GM23338 (cell line): ENCODE data around the gene YPEL4. TPM values are rescaled to one million over a fixed set of nuclear protein-coding genes. Genes with fewer than 3 reads are reported as not detected.

ENCODE experiments used
- ATAC-seq: fragments of 200-7000 bp; cut with Tn5 transposase; 3 replicates; pipeline ENCODE4 v1.9.1; 2020
- DNase-seq: peaks from one replicate; pipeline ENCODE4 v3.0.0-alpha.2; 2015; ENCODE audit warnings: low spot score
- H2AFZ ChIP-seq: fragments of 200-600 bp; sonication (generic); 2 replicates; pipeline ENCODE4 v1.8.0; 2016; ENCODE audit warnings: antibody characterized with exemption, mild to moderate bottlenecking, moderate library complexity
- H3F3A ChIP-seq: fragments of 200-600 bp; sonication (generic); replicated peaks from 2 replicates; pipeline ENCODE4 v1.8.0; 2017; ENCODE audit warnings: antibody characterized with exemption, mixed run types, low read depth
- H3K27ac ChIP-seq: fragments of 200-600 bp; sonication (generic); 2 replicates; pipeline ENCODE4 v1.6.1; 2016; ENCODE audit warnings: low read depth
- H3K27me3 ChIP-seq: fragments of 200-600 bp; sonication (generic); 2 replicates; pipeline ENCODE4 v1.8.0; 2016; ENCODE audit warnings: mild to moderate bottlenecking, mixed run types, moderate library complexity; ENCODE audit not compliant: insufficient read depth
- H3K36me3 ChIP-seq: fragments of 200-600 bp; sonication (generic); 2 replicates; pipeline ENCODE4 v1.8.0; 2016; ENCODE audit warnings: mild to moderate bottlenecking; ENCODE audit not compliant: insufficient read depth
- H3K4me1 ChIP-seq: fragments of 200-600 bp; sonication (generic); 2 replicates; pipeline ENCODE4 v1.8.0; 2016; ENCODE audit warnings: mild to moderate bottlenecking, moderate library complexity; ENCODE audit not compliant: insufficient read depth
- H3K4me2 ChIP-seq: fragments of 200-600 bp; sonication (generic); 2 replicates; pipeline ENCODE4 v1.7.1; 2017; ENCODE audit warnings: mixed run types
- H3K4me3 ChIP-seq: fragments of 200-600 bp; sonication (generic); 2 replicates; pipeline ENCODE4 v1.6.1; 2016; ENCODE audit warnings: mixed run types
- H3K79me2 ChIP-seq: fragments of 200-600 bp; sonication (generic); replicated peaks from 2 replicates; pipeline ENCODE4 v1.8.0; 2017; ENCODE audit warnings: mild to moderate bottlenecking; ENCODE audit not compliant: insufficient read depth
- H3K9me2 ChIP-seq: fragments of 200-600 bp; sonication (generic); 2 replicates; pipeline ENCODE4 v1.8.0; 2017; ENCODE audit not compliant: insufficient read depth
- H4K20me1 ChIP-seq: fragments of 200-600 bp; sonication (generic); replicated peaks from 2 replicates; pipeline ENCODE4 v1.8.0; 2017; ENCODE audit warnings: mild to moderate bottlenecking; ENCODE audit not compliant: insufficient read depth
- H3K27ac Mint-ChIP-seq: 2 replicates; pipeline ENCODE4 v1.8.0; 2020; ENCODE audit warnings: inconsistent platforms, mild to moderate bottlenecking, moderate library complexity, mixed read lengths
- H3K27me3 Mint-ChIP-seq: 3 replicates; pipeline ENCODE4 v1.8.0; 2022; ENCODE audit warnings: low read depth, mild to moderate bottlenecking, moderate library complexity, mixed read lengths, inconsistent platforms; ENCODE audit not compliant: insufficient read depth, poor library complexity
- H3K36me3 Mint-ChIP-seq: 3 replicates; pipeline ENCODE4 v1.8.0; 2021; ENCODE audit warnings: low read depth, mild to moderate bottlenecking, inconsistent platforms, moderate library complexity, mixed read lengths
- H3K4me1 Mint-ChIP-seq: 3 replicates; pipeline ENCODE4 v1.8.0; 2020; ENCODE audit warnings: mild to moderate bottlenecking, inconsistent platforms, mixed read lengths
- H3K4me3 Mint-ChIP-seq: 3 replicates; pipeline ENCODE4 v1.8.0; 2021; ENCODE audit warnings: moderate library complexity, mild to moderate bottlenecking, inconsistent platforms, mixed read lengths
- H3K9me3 Mint-ChIP-seq: 3 replicates; pipeline ENCODE4 v1.8.0; 2020; ENCODE audit warnings: moderate library complexity, mild to moderate bottlenecking, inconsistent platforms, mixed read lengths
- CREB1 ChIP-seq: fragments of 250-450 bp; sonication (Bioruptor Pico); IDR thresholded peaks from 2 replicates; pipeline ENCODE4 v1.5.0; 2020; ENCODE audit warnings: low read depth, mild to moderate bottlenecking, moderate library complexity
- EZH2 ChIP-seq: fragments of 200-600 bp; sonication (generic); IDR thresholded peaks from one replicate; pipeline ENCODE4 v1.8.0; 2017; ENCODE audit warnings: antibody characterized with exemption, mild to moderate bottlenecking, low read depth; ENCODE audit not compliant: unreplicated experiment
- EZH2phosphoT487 ChIP-seq: fragments of 200-600 bp; sonication (generic); IDR thresholded peaks from one replicate; pipeline ENCODE4 v1.8.1; 2018; ENCODE audit warnings: antibody characterized with exemption; ENCODE audit not compliant: unreplicated experiment
- JUNB ChIP-seq: IDR thresholded peaks from one replicate; pipeline ENCODE4 v1.6.1; 2016; ENCODE audit warnings: antibody characterized with exemption; ENCODE audit not compliant: unreplicated experiment
- NANOG ChIP-seq: IDR thresholded peaks from 2 replicates; pipeline ENCODE4 v1.6.1; 2016; ENCODE audit warnings: antibody characterized with exemption, borderline replicate concordance
- POLR2AphosphoS5 ChIP-seq: IDR thresholded peaks from 2 replicates; pipeline ENCODE4 v1.6.1; 2016; ENCODE audit warnings: antibody characterized with exemption, low read depth
- REST ChIP-seq: IDR thresholded peaks from one replicate; pipeline ENCODE4 v1.6.1; 2018; ENCODE audit warnings: antibody characterized with exemption; ENCODE audit not compliant: unreplicated experiment
- STAT1 ChIP-seq: IDR thresholded peaks from one replicate; pipeline ENCODE4 v1.6.1; 2016; ENCODE audit warnings: antibody characterized with exemption; ENCODE audit not compliant: unreplicated experiment
- ZNF114 ChIP-seq: fragments of 250-450 bp; sonication (Bioruptor Pico); IDR thresholded peaks from 2 replicates; pipeline ENCODE4 v1.5.0; 2020; ENCODE audit warnings: mild to moderate bottlenecking, moderate library complexity
- ZNF331 ChIP-seq: fragments of 250-450 bp; sonication (Bioruptor Pico); IDR thresholded peaks from 2 replicates; pipeline ENCODE4 v1.5.0; 2020; ENCODE audit warnings: low read depth, mild to moderate bottlenecking, moderate library complexity
- polyA plus RNA-seq: library from polyadenylated mRNA; unstranded; fragments of >200 nt; fragmentation: Nextera tagmentation; extraction: Ambion mirVana; gene quantifications from 2 replicates; pipeline ENCODE4 v1.2.1, GENCODE V29; 2016
- total RNA-seq: library from RNA; depleted of rRNA; stranded (reverse); fragments of >200 nt; shearing (Covaris generic); gene quantifications from 2 replicates; pipeline ENCODE4 v1.2.3, GENCODE V29; 2014
- TF ChIP-seq, protein P1 (sequence below), 2 experiments: fragments of 200-600 bp in 1 of 2; sonication (generic) in 1 of 2; conservative IDR thresholded peaks; 2 replicates each; pipeline versions ENCODE4 v1.5.1 to v1.6.1; 2016 to 2017; ENCODE audit warnings: antibody characterized with exemption in 2 of 2, low read depth in 2 of 2, mild to moderate bottlenecking in 2 of 2, moderate library complexity in 1 of 2
- TF ChIP-seq, protein P2 (sequence below): IDR thresholded peaks from 2 replicates; pipeline ENCODE4 v1.6.1; 2016; ENCODE audit warnings: antibody characterized with exemption

YPEL4 gene
- total and polyA plus RNA-seq, 2 experiments from 2014 or later, result 1.1 TPM; not detected in 1

- peak; percentile 61 for DNase-seq
- Histone ChIP-seq H2AFZ (no peak overlapping the region), H3K27ac (no peak overlapping the region), H3K36me3 (peaks cover 18% of the 10 kb centered on the region), H4K20me1 (0 out of 2 replicates have a peak, but pooled peaks cover 4% of the 10 kb centered on the region), H3K4me1 (no peaks in the 10 kb centered on the region), H3K4me3 (no peak overlapping the region), H3K9me2 (no peaks in the 10 kb centered on the region), H3K79me2 (peaks cover 16% of the 10 kb centered on the region), H3K27me3 (no peaks in the 10 kb centered on the region), H3K4me2 (no peak overlapping the region), H3F3A (peaks cover 3% of the 10 kb centered on the region; the same call in 1 of the 2 replicates)
- H3K9me3 Mint-ChIP-seq, result peaks cover 2% of the 10 kb centered on the region; the same call in 2 of the 3 replicates
- H3K36me3 Mint-ChIP-seq, result peaks cover 31% of the 10 kb centered on the region
- H3K27ac Mint-ChIP-seq, result no peak overlapping the region
- H3K4me3 Mint-ChIP-seq, result no peak overlapping the region
- H3K4me1 Mint-ChIP-seq, result peaks cover 3% of the 10 kb centered on the region; the same call in 2 of the 3 replicates
- peaks cover 12% of the 10 kb centered on the region for H3K27me3 Mint-ChIP-seq
- no peak for ATAC-seq
- TF ChIP-seq EZH2, result no peak
- TF ChIP-seq, protein P1, sequence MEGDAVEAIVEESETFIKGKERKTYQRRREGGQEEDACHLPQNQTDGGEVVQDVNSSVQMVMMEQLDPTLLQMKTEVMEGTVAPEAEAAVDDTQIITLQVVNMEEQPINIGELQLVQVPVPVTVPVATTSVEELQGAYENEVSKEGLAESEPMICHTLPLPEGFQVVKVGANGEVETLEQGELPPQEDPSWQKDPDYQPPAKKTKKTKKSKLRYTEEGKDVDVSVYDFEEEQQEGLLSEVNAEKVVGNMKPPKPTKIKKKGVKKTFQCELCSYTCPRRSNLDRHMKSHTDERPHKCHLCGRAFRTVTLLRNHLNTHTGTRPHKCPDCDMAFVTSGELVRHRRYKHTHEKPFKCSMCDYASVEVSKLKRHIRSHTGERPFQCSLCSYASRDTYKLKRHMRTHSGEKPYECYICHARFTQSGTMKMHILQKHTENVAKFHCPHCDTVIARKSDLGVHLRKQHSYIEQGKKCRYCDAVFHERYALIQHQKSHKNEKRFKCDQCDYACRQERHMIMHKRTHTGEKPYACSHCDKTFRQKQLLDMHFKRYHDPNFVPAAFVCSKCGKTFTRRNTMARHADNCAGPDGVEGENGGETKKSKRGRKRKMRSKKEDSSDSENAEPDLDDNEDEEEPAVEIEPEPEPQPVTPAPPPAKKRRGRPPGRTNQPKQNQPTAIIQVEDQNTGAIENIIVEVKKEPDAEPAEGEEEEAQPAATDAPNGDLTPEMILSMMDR (conservative IDR thresholded peaks at IDR 0.05; ENCODE audit: low read depth in 2 of 2), result peak; percentile 25 to 56; a peak in 3 of 4 replicates
- no peak for TF ChIP-seq ZNF331 (CRISPR knock-in tag)
Observed at GRCh38 chr11:57662893-57663292, 13.2 kb upstream of the YPEL4 start.

DNA sequence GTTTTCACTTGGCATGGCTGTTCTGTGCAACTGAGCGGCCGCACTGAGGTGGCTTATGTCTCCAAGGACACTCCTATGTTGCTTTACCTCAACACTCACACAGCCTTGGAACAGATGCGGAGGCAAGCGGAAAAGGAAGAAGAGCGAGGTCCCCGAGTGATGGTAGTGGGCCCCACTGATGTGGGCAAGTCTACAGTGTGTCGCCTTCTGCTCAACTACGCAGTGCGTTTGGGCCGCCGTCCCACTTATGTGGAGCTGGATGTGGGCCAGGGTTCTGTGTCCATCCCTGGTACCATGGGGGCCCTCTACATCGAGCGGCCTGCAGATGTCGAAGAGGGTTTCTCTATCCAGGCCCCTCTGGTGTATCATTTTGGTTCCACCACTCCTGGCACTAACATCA is 10.0 kb upstream of the YPEL4 start:
- H3K27ac Mint-ChIP-seq, result no peak overlapping the region
- ATAC-seq, result no peak
- TF ChIP-seq NANOG, result no peak
- no peak for TF ChIP-seq ZNF331 (CRISPR knock-in tag)
- TF ChIP-seq POLR2AphosphoS5, result no peak
- TF ChIP-seq EZH2, result no peak
- TF ChIP-seq ZNF114 (CRISPR knock-in tag), result no peak
- TF ChIP-seq, protein P1 (conservative IDR thresholded peaks at IDR 0.05; ENCODE audit: low read depth in 2 of 2), result no peak
- no peak for TF ChIP-seq STAT1
- no peak for TF ChIP-seq EZH2phosphoT487
- TF ChIP-seq REST, result no peak
- TF ChIP-seq, protein P2, sequence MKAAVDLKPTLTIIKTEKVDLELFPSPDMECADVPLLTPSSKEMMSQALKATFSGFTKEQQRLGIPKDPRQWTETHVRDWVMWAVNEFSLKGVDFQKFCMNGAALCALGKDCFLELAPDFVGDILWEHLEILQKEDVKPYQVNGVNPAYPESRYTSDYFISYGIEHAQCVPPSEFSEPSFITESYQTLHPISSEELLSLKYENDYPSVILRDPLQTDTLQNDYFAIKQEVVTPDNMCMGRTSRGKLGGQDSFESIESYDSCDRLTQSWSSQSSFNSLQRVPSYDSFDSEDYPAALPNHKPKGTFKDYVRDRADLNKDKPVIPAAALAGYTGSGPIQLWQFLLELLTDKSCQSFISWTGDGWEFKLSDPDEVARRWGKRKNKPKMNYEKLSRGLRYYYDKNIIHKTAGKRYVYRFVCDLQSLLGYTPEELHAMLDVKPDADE, result no peak
- no peak for TF ChIP-seq JUNB
- TF ChIP-seq CREB1 (CRISPR knock-in tag), result no peak

More for the DNA sequence above, 10.0 kb upstream of the YPEL4 start:
- no peak overlapping the region for H2AFZ ChIP-seq
- H3K36me3 ChIP-seq, result peaks cover 18% of the 10 kb centered on the region
- H3K9me2 ChIP-seq, result no peaks in the 10 kb centered on the region
- Mint-ChIP-seq H3K4me3 (no peak overlapping the region), H3K36me3 (peaks cover 31% of the 10 kb centered on the region), H3K27me3 (peaks cover 8% of the 10 kb centered on the region), H3K4me1 (peaks cover 7% of the 10 kb centered on the region), H3K9me3 (no peaks in the 10 kb centered on the region)
- no peak for DNase-seq
- H3K27me3 ChIP-seq, result peaks cover 9% of the 10 kb centered on the region
- no peak overlapping the region for H3K4me3 ChIP-seq
- peaks cover 3% of the 10 kb centered on the region; the same call in 1 of the 2 replicates for H3F3A ChIP-seq
- H3K27ac ChIP-seq, result no peak overlapping the region
- 0 out of 2 replicates have a peak, but pooled peaks cover 4% of the 10 kb centered on the region for H4K20me1 ChIP-seq
- H3K79me2 ChIP-seq, result peaks cover 19% of the 10 kb centered on the region
- no peaks in the 10 kb centered on the region for H3K4me1 ChIP-seq
- H3K4me2 ChIP-seq, result no peak overlapping the region
